SK-N-SH (cell line): ENCODE measurements around the gene HECTD2.

Experiments
- MAX ChIP-seq: IDR thresholded peaks from 2 replicates; pipeline ENCODE4 v1.4.0; 2012; ENCODE audit warnings: low read depth
- YY1 ChIP-seq: IDR thresholded peaks from 2 replicates; pipeline ENCODE4 v1.4.0; 2012; ENCODE audit warnings: low read depth, mild to moderate bottlenecking

GRCh38 chr10:91528768-91529167 lies 118.6 kb downstream of the HECTD2 start:
- no peak for TF ChIP-seq YY1
- TF ChIP-seq MAX, result no peak
